Measurements from ENCODE around the gene POU2AF3. TPM values are rescaled to one million over a fixed set of nuclear protein-coding genes. Genes with fewer than 3 reads are reported as not detected.
A peak's percentile ranks its signal among the peaks of the same experiment; 100 is the strongest.

POU2AF3 gene
- total RNA-seq, 1 experiment from 2014 or later = not detected

GRCh38 chr11:111326824-111327223 lies 28.5 kb downstream of the POU2AF3 start:
- DNase-seq = no peak
- Histone ChIP-seq H3K9ac (ENCODE audit: low read length) (no peak overlapping the region), H4K20me1 (ENCODE audit: insufficient read depth, low read depth, low read length) (peaks cover 63% of the 10 kb centered on the region), H3K36me3 (ENCODE audit: insufficient read depth, low read length) (no peaks in the 10 kb centered on the region), H3K4me1 (ENCODE audit: low read length) (peaks cover 48% of the 10 kb centered on the region), H3K4me2 (ENCODE audit: low read depth, low read length, poor library complexity, severe bottlenecking) (peak overlapping the region; percentile 58), H3K4me3 (ENCODE audit: low read length) (peak overlapping the region; percentile 17; the same call in 1 of the 2 replicates), H3K9me2 (replicated peaks; ENCODE audit: insufficient read depth, low read length) (no peaks in the 10 kb centered on the region), H2AFZ (ENCODE audit: low read length) (no peak overlapping the region), H3K27me3 (ENCODE audit: low read length) (peaks cover 7% of the 10 kb centered on the region; the same call in 1 of the 2 replicates), H3K27ac (ENCODE audit: low read length) (no peak overlapping the region), H3K9me3 (ENCODE audit: low read length) (no peaks in the 10 kb centered on the region), H3K79me2 (ENCODE audit: low read length) (no peaks in the 10 kb centered on the region)

- Histone ChIP-seq H3K9me2 (replicated peaks; ENCODE audit: insufficient read depth, low read length) (no peaks in the 10 kb centered on the region), H3K4me3 (ENCODE audit: low read length) (peak overlapping the region; percentile 17), H4K20me1 (ENCODE audit: insufficient read depth, low read depth, low read length) (peaks cover 64% of the 10 kb centered on the region), H3K9ac (ENCODE audit: low read length) (peak overlapping the region; percentile 0; the same call in 1 of the 2 replicates), H2AFZ (ENCODE audit: low read length) (no peak overlapping the region), H3K4me1 (ENCODE audit: low read length) (peaks cover 48% of the 10 kb centered on the region), H3K27ac (ENCODE audit: low read length) (no peak overlapping the region), H3K36me3 (ENCODE audit: insufficient read depth, low read length) (no peaks in the 10 kb centered on the region), H3K4me2 (ENCODE audit: low read depth, low read length, poor library complexity, severe bottlenecking) (peak overlapping the region; percentile 58), H3K27me3 (ENCODE audit: low read length) (peaks cover 7% of the 10 kb centered on the region; the same call in 1 of the 2 replicates), H3K9me3 (ENCODE audit: low read length) (no peaks in the 10 kb centered on the region), H3K79me2 (ENCODE audit: low read length) (no peaks in the 10 kb centered on the region)
- DNase-seq = peak; percentile 99
Observed at GRCh38 chr11:111327908-111328624, 29.7 kb downstream of the POU2AF3 start.

- peaks cover 5% of the 10 kb centered on the region; the same call in 1 of the 2 replicates for H3K27me3 ChIP-seq (ENCODE audit: low read length)
- peak overlapping the region; percentile 3 for H3K4me3 ChIP-seq (ENCODE audit: low read length)
- H3K4me1 ChIP-seq (ENCODE audit: low read length) = peaks cover 48% of the 10 kb centered on the region
- no peak overlapping the region for H2AFZ ChIP-seq (ENCODE audit: low read length)
- no peaks in the 10 kb centered on the region for H3K9me2 ChIP-seq (replicated peaks; ENCODE audit: insufficient read depth, low read length)
- DNase-seq = peak; percentile 99
- H3K9me3 ChIP-seq (ENCODE audit: low read length) = no peaks in the 10 kb centered on the region
- no peaks in the 10 kb centered on the region for H3K79me2 ChIP-seq (ENCODE audit: low read length)
- peaks cover 77% of the 10 kb centered on the region for H4K20me1 ChIP-seq (ENCODE audit: insufficient read depth, low read depth, low read length)
- no peak overlapping the region for H3K27ac ChIP-seq (ENCODE audit: low read length)
- peak overlapping the region; percentile 58 for H3K4me2 ChIP-seq (ENCODE audit: low read depth, low read length, poor library complexity, severe bottlenecking)
- H3K9ac ChIP-seq (ENCODE audit: low read length) = no peak overlapping the region
- no peaks in the 10 kb centered on the region for H3K36me3 ChIP-seq (ENCODE audit: insufficient read depth, low read length)
Observed at GRCh38 chr11:111329306-111330204, 31.2 kb downstream of the POU2AF3 start.

- peaks cover 78% of the 10 kb centered on the region for H4K20me1 ChIP-seq (ENCODE audit: insufficient read depth, low read depth, low read length)
- H3K9me2 ChIP-seq (replicated peaks; ENCODE audit: insufficient read depth, low read length) = no peaks in the 10 kb centered on the region
- DNase-seq = peak; percentile 72
- no peak overlapping the region for H2AFZ ChIP-seq (ENCODE audit: low read length)
- no peaks in the 10 kb centered on the region for H3K9me3 ChIP-seq (ENCODE audit: low read length)
- H3K27me3 ChIP-seq (ENCODE audit: low read length) = peaks cover 5% of the 10 kb centered on the region; the same call in 1 of the 2 replicates
- no peak overlapping the region for H3K27ac ChIP-seq (ENCODE audit: low read length)
- H3K4me2 ChIP-seq (ENCODE audit: low read depth, low read length, poor library complexity, severe bottlenecking) = peak overlapping the region; percentile 58
- peaks cover 54% of the 10 kb centered on the region for H3K4me1 ChIP-seq (ENCODE audit: low read length)
- no peaks in the 10 kb centered on the region for H3K79me2 ChIP-seq (ENCODE audit: low read length)
- H3K9ac ChIP-seq (ENCODE audit: low read length) = no peak overlapping the region
- H3K4me3 ChIP-seq (ENCODE audit: low read length) = no peak overlapping the region
- no peaks in the 10 kb centered on the region for H3K36me3 ChIP-seq (ENCODE audit: insufficient read depth, low read length)
Observed at GRCh38 chr11:111330234-111330893, 32.0 kb downstream of the POU2AF3 start.

- H3K27me3 ChIP-seq (ENCODE audit: low read length) = no peaks in the 10 kb centered on the region; the same call in 1 of the 2 replicates
- H3K4me1 ChIP-seq (ENCODE audit: low read length) = peaks cover 59% of the 10 kb centered on the region
- H2AFZ ChIP-seq (ENCODE audit: low read length) = no peak overlapping the region
- no peaks in the 10 kb centered on the region for H3K9me3 ChIP-seq (ENCODE audit: low read length)
- no peak for DNase-seq
- no peak overlapping the region for H3K4me3 ChIP-seq (ENCODE audit: low read length)
- no peaks in the 10 kb centered on the region for H3K9me2 ChIP-seq (replicated peaks; ENCODE audit: insufficient read depth, low read length)
- no peak overlapping the region for H3K9ac ChIP-seq (ENCODE audit: low read length)
- H3K36me3 ChIP-seq (ENCODE audit: insufficient read depth, low read length) = no peaks in the 10 kb centered on the region
- H3K79me2 ChIP-seq (ENCODE audit: low read length) = no peaks in the 10 kb centered on the region
- H3K27ac ChIP-seq (ENCODE audit: low read length) = no peak overlapping the region
- peaks cover 80% of the 10 kb centered on the region for H4K20me1 ChIP-seq (ENCODE audit: insufficient read depth, low read depth, low read length)
- no peak overlapping the region for H3K4me2 ChIP-seq (ENCODE audit: low read depth, low read length, poor library complexity, severe bottlenecking)
Observed at GRCh38 chr11:111331711-111332479, 33.5 kb downstream of the POU2AF3 start.

- H3K4me2 ChIP-seq (ENCODE audit: low read depth, low read length, poor library complexity, severe bottlenecking) = peak overlapping the region; percentile 59
- peaks cover 47% of the 10 kb centered on the region for H3K4me1 ChIP-seq (ENCODE audit: low read length)
Observed at GRCh38 chr11:111334532-111335502, 36.5 kb downstream of the POU2AF3 start.

GRCh38 chr11:111335549-111335948 lies 37.2 kb downstream of the POU2AF3 start:
- no peak overlapping the region for H3K27ac ChIP-seq (ENCODE audit: low read length)
- no peak overlapping the region for H3K9ac ChIP-seq (ENCODE audit: low read length)
- no peaks in the 10 kb centered on the region for H3K79me2 ChIP-seq (ENCODE audit: low read length)
- H3K4me3 ChIP-seq (ENCODE audit: low read length) = peak overlapping the region; percentile 29
- H3K9me3 ChIP-seq (ENCODE audit: low read length) = no peaks in the 10 kb centered on the region
- H3K36me3 ChIP-seq (ENCODE audit: insufficient read depth, low read length) = no peaks in the 10 kb centered on the region
- no peaks in the 10 kb centered on the region for H3K9me2 ChIP-seq (replicated peaks; ENCODE audit: insufficient read depth, low read length)
- no peaks in the 10 kb centered on the region; the same call in 1 of the 2 replicates for H3K27me3 ChIP-seq (ENCODE audit: low read length)
- H3K4me2 ChIP-seq (ENCODE audit: low read depth, low read length, poor library complexity, severe bottlenecking) = peak overlapping the region; percentile 59
- peak; percentile 91 for DNase-seq
- H4K20me1 ChIP-seq (ENCODE audit: insufficient read depth, low read depth, low read length) = peaks cover 47% of the 10 kb centered on the region
- no peak overlapping the region for H2AFZ ChIP-seq (ENCODE audit: low read length)
- H3K4me1 ChIP-seq (ENCODE audit: low read length) = peaks cover 40% of the 10 kb centered on the region

More at GRCh38 chr11:111334532-111335502, 36.5 kb downstream of the POU2AF3 start:
- Histone ChIP-seq H3K36me3 (ENCODE audit: insufficient read depth, low read length) (no peaks in the 10 kb centered on the region), H3K79me2 (ENCODE audit: low read length) (no peaks in the 10 kb centered on the region), H4K20me1 (ENCODE audit: insufficient read depth, low read depth, low read length) (peaks cover 55% of the 10 kb centered on the region), H2AFZ (ENCODE audit: low read length) (no peak overlapping the region), H3K9me3 (ENCODE audit: low read length) (no peaks in the 10 kb centered on the region), H3K27me3 (ENCODE audit: low read length) (no peaks in the 10 kb centered on the region; the same call in 1 of the 2 replicates), H3K9ac (ENCODE audit: low read length) (no peak overlapping the region), H3K9me2 (replicated peaks; ENCODE audit: insufficient read depth, low read length) (no peaks in the 10 kb centered on the region), H3K27ac (ENCODE audit: low read length) (no peak overlapping the region), H3K4me3 (ENCODE audit: low read length) (no peak overlapping the region)
- no peak for DNase-seq
